Activated CD8-positive, alpha-beta memory T cell treated with anti-CD3 and anti-CD28 coated beads, Interleukin-2, amount 10 ng/mL, durations not matched to agents 7 days and 5 days (primary cell): ENCODE data around the gene FBF1. TPM values are rescaled to one million over a fixed set of nuclear protein-coding genes. Genes with fewer than 3 reads are reported as not detected.
A peak's percentile ranks its signal among the peaks of the same experiment; 100 is the strongest.
"Not testable (repeated sequence)": the region's sequence is repeated elsewhere in the genome, so short reads cannot be mapped to it uniquely, and the experiment has no call there.

Experiments used
- ATAC-seq: fragments of 150-1000 bp; cut with Tn5 transposase; one replicate; pipeline ENCODE4 v1.10.0; 2021; ENCODE audit warnings: moderate library complexity
- CTCF ChIA-PET: fragments of 350-600 bp; sonication (Branson Sonifier 250); formaldehyde crosslinking; loops from one replicate; lab custom pipeline; 2021; ENCODE audit warnings: antibody characterized with exemption; lab: Charles Lee
- DNase-seq: peaks from one replicate; pipeline ENCODE4 v3.0.0-alpha.2; 2020
- H3K27ac Mint-ChIP-seq: one replicate; pipeline ENCODE4 v1.8.0; 2021; ENCODE audit warnings: mild to moderate bottlenecking, mixed read lengths
- H3K27me3 Mint-ChIP-seq: one replicate; pipeline ENCODE4 v1.8.0; 2021; ENCODE audit warnings: mixed read lengths
- H3K36me3 Mint-ChIP-seq: one replicate; pipeline ENCODE4 v1.8.0; 2021; ENCODE audit warnings: mild to moderate bottlenecking, mixed read lengths
- H3K4me1 Mint-ChIP-seq: one replicate; pipeline ENCODE4 v1.8.0; 2021; ENCODE audit warnings: mixed read lengths
- H3K4me3 Mint-ChIP-seq: one replicate; pipeline ENCODE4 v1.8.0; 2021; ENCODE audit warnings: mild to moderate bottlenecking, moderate library complexity, mixed read lengths
- H3K9me3 Mint-ChIP-seq: one replicate; pipeline ENCODE4 v1.8.0; 2022; ENCODE audit warnings: low read depth, mixed read lengths
- total RNA-seq, 2 experiments: library from RNA; stranded (reverse); gene quantifications; one replicate each; pipeline ENCODE4 v1.2.3, GENCODE V29; 2021

Gene FBF1
- total RNA-seq, 2 experiments from 2014 or later = 26.6 to 36.7 TPM

DNA sequence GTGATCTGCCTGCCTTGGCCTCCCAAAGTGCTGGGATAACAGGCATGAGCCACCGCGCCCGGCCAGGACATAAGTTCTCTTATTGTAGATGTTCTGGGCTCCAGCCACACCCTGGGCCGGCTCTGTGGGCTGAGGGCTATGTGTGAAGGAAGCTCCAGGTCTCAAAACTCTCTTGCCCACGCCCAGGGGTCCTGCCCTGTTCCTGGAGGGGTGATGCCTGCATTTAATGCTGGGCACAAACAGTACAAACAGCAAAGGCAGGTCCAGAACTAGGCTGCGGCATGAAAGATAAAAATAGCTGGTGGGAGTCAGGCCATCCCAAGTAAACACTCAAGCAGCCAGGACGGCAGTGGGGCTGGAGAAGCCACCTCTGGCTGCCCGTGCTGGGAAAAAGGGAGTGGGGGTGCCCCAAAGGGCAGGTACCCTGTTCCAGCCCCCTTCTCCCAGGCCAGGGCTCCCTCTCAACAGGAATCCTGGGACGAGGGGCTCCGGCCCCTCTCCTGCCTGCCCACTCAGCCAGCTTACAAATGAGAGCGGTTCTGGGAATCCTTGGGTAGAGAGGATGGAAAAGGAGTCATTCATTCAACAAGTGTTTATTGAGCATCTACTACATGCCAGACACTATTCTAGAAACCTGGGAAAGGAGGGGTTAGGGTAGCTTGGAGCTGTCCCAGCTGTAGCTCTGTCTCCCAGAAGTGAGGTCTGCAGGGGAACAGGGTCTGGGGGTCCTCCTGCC is 67.1 kb downstream of the FBF1 start:
- peaks cover 4% of the 10 kb centered on the region for H3K27me3 Mint-ChIP-seq
- no peak overlapping the region for H3K4me3 Mint-ChIP-seq
- peak overlapping the region; percentile 94 for H3K27ac Mint-ChIP-seq
- H3K4me1 Mint-ChIP-seq = peaks cover 38% of the 10 kb centered on the region
- DNase-seq (no peak), ATAC-seq (no peak)
- H3K36me3 Mint-ChIP-seq = no peaks in the 10 kb centered on the region
- CTCF ChIA-PET = interaction anchor here (1.1 to 6.1 kb wide), 8 partner anchors 9 to 140 kb away, joined by 3 to 42 read pairs (median 5); partner anchors contain the start of genes TRIM65 and WBP2
- H3K9me3 Mint-ChIP-seq = no peaks in the 10 kb centered on the region

DNA sequence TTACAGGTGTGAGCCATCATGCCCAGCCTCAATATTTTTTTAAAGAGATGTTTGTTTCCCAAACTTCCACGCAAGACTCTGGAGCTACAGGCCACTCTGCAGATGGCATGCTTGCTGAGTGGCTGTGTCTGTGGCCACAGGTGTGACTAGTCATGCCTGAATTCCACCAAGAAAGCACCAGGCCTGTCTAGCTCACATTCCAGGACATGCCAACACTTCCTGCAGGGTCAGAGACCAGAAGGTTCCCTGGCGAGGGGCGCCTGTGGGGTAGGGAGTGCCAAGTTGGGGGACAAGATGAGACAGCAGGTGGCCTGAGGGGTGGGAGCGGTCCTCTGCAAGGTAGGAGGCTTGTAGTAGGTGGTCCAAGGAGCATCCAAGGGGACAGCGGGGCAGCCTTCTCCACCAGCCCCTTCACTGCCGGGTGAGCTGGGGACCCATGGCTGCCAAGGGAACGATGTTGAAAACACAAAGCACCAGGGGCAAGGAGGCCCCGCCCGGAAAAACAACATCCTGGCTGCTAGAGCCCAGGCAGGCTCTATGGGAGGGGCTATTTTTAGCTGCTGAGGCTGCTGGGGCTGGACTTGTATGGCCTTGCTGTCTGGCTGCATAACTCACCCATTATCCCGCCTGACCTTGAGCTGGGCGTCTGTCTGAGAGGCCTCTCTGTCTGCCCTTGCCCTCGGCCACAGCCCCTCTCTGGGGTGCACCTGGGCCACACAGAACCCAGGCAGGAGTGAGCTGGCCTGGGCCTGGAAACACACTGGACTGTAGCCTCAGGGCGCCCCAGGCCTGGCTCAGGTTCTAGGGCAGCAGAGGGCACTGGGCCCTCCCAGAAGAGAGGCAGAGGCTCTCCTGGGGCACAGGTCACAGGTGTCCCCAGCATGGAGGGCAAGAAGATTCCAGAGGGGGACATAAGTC is 68.1 kb downstream of the FBF1 start:
- no peaks in the 10 kb centered on the region for H3K36me3 Mint-ChIP-seq
- H3K27ac Mint-ChIP-seq = peak overlapping the region; percentile 94

DNA sequence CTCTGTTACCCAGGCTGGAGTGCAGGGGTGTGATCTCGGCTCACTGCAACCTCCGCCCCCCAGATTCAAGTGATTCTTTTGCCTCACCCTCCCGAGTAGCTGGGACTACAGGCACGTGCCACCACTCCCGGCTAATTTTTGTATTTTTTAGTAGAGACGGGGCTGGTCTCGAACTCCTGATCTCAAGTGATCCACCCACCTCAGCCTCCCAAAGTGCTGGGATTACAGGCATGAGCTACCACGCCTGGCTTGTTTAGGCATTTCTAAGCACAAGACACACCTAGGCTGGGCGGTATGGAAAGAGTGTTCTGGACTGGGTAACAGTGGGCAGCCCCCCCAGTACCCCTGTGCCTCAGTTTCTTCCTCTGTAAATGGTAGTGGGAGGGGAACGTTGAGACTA is 70.6 kb downstream of the FBF1 start:
- H3K4me3 Mint-ChIP-seq, H3K9me3 Mint-ChIP-seq, ATAC-seq, H3K36me3 Mint-ChIP-seq, H3K27ac Mint-ChIP-seq, H3K27me3 Mint-ChIP-seq, DNase-seq: not testable (repeated sequence)
- peaks cover 20% of the 10 kb centered on the region for H3K4me1 Mint-ChIP-seq
- CTCF ChIA-PET = interaction anchor here (1.4 to 6.1 kb wide), 2 partner anchors 12 to 26 kb away, joined by 3 to 20 read pairs; partner anchors contain the start of gene TRIM65

More for the DNA sequence above, 68.1 kb downstream of the FBF1 start:
- H3K9me3 Mint-ChIP-seq = no peaks in the 10 kb centered on the region
- peaks cover 2% of the 10 kb centered on the region for H3K27me3 Mint-ChIP-seq
- peaks cover 35% of the 10 kb centered on the region for H3K4me1 Mint-ChIP-seq
- peak; percentile 68 for ATAC-seq
- peak; percentile 87 for DNase-seq
- H3K4me3 Mint-ChIP-seq = no peak overlapping the region
- CTCF ChIA-PET = interaction anchor here (1.1 to 6.1 kb wide), 8 partner anchors 8 to 141 kb away, joined by 3 to 42 read pairs (median 5); partner anchors contain the start of genes TRIM65 and WBP2

DNA sequence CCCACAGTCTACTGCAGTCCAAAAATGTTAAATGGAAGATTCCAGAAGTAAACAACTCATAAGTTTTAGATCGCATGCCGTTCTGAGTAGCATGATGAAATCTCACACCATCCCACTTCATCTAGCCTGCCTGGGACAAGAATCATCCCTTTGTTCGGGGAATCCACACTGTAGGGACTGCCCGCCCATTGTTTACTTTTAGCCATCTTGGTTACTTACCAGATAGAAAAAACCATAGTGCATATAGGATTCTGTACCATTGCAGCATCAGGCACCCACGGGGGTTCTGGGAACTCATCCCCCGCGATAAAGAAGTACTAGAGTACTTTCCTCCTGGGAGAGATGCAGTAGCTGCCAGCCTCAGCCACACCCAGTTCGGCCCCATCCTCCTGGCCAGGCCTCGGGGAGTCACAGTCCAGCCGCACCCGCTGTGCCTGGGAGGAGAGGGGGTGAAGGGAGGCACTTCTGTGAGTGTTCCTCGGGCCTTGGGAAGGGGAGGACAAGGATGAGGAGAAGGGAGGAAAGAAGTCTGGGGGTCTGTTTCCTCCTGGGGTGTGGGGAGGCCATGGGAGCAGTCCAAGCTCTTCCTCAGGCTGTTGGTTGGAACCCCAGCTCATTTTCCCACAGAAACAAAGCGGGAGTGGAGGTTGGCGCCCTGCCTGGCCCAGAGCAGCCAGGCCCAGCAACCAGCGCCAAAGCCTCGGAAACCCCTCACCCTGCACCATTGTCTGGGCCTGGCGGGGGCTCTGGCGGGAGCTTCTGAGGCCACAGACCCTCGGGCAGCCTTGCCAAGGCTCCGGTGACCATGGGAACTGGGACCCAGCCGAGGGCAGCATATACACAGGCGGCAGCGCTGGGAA is 71.3 kb downstream of the FBF1 start:
- Mint-ChIP-seq H3K9me3 (no peaks in the 10 kb centered on the region), H3K27ac (no peak overlapping the region), H3K4me3 (no peak overlapping the region), H3K4me1 (peaks cover 28% of the 10 kb centered on the region), H3K27me3 (no peaks in the 10 kb centered on the region), H3K36me3 (no peaks in the 10 kb centered on the region)
- CTCF ChIA-PET = interaction anchor here (6.1 kb wide), 1 partner anchor 27 kb away, joined by 20 read pairs; the partner anchor contains the start of gene TRIM65
- DNase-seq (no peak), ATAC-seq (no peak)

DNA sequence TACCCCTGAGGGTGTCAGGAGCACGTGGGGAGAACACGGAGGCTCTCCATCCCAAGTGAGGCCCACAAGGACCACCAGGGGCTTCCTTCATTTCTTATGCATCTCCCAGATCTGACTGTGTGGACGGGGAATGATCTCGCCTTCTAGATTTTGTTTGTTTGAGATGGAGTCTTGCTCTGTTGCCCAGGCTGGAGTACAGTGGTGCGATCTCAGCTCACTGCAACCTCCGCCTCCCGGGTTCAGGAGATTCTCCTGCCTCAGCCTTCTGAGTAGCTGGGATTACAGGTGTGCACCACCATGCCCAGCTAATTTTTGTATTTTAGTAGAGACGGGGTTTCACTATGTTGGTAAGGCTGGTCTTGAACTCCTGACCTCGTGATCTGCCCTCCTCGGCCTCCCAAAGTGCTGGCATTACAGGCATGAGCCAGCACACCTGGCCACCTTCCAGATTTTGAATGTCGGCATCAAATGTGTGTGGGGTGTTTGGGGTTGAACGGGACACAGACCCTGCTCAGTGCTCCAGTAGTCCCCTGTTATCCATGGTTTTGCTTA is 72.0 kb downstream of the FBF1 start:
- CTCF ChIA-PET = interaction anchor here (1.2 to 6.1 kb wide), 4 partner anchors 9 to 103 kb away, joined by 3 to 20 read pairs (median 6); partner anchors contain the start of genes GALK1, TRIM47 and TRIM65
- DNase-seq, ATAC-seq, H3K27me3 Mint-ChIP-seq, H3K36me3 Mint-ChIP-seq, H3K27ac Mint-ChIP-seq, H3K4me3 Mint-ChIP-seq, H3K9me3 Mint-ChIP-seq: not testable (repeated sequence)
- H3K4me1 Mint-ChIP-seq = peaks cover 33% of the 10 kb centered on the region

DNA sequence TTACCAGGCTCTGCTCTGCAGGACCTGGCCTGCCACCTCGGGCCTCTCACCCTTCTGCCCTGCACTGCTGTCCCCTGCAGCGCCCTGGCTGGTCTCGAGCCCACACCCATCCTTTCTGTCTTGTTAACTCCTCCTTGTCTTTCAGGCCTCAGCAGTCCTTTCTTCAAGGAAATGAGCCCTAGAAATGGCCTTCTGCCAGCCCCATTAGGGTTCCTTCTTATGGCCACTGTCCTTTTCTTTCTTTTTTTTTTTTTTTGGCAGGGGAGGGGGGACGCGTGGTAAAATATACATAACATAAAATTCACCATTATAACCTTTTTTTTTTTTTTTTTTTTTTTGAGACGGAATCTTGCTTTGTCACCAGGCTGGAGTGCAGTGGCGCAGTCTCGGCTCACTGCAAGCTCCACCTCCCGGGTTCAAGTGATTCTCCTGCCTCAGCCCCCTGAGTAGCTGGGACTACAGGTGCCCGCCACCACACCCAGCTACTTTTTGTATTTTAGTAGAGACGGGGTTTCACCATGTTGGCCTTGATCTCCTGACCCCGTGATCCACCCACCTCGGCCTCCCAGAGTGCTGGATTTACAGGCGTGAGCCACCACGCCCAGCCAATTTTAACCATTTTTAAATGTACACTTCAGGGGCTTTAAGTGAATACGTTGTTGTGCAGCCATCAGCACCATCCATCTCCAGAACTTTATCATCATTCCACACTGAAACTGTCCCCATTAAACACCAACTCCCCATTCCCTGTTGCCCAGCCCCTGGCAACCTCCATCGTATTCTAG is 75.2 kb downstream of the FBF1 start:
- H3K4me1 Mint-ChIP-seq = peaks cover 21% of the 10 kb centered on the region
- not testable (repeated sequence) for ATAC-seq, H3K4me3 Mint-ChIP-seq, DNase-seq, H3K36me3 Mint-ChIP-seq, H3K9me3 Mint-ChIP-seq, H3K27me3 Mint-ChIP-seq
- H3K27ac Mint-ChIP-seq = peak overlapping the region; percentile 94
- CTCF ChIA-PET = interaction anchor here (0.7 to 12.8 kb wide), 8 partner anchors 7 to 112 kb away, joined by 3 to 175 read pairs (median 6); partner anchors contain the start of genes TRIM47 and WBP2

DNA sequence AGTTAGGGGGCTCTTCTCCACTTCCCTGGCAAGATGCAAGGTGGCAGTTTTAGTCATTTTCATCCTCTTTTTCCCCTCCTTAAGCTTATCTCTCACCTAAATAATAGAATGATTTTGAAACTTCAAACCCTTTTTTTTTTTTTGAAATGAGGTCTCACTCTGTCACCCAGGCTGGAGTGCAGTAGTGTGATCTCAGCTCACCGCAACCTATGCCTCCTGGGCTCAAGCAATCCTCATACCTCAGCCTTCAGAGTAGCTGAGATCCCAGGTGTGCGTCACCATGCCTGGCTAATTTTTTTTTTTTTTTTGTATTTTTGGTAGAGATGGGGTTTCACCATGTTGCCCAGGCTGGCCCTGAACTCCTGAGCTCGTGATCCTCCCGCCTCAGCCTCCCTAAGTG is 76.0 kb downstream of the FBF1 start:
- H3K27me3 Mint-ChIP-seq, H3K36me3 Mint-ChIP-seq, H3K9me3 Mint-ChIP-seq: not testable (repeated sequence)
- DNase-seq (peak; percentile 54), ATAC-seq (peak; percentile 53)
- Mint-ChIP-seq H3K4me1 (peaks cover 21% of the 10 kb centered on the region), H3K27ac (peak overlapping the region; percentile 94), H3K4me3 (peak overlapping the region; percentile 44)
- CTCF ChIA-PET = interaction anchor here (0.9 to 12.8 kb wide), 9 partner anchors 8 to 112 kb away, joined by 3 to 175 read pairs (median 5); partner anchors contain the start of genes TRIM47 and WBP2

DNA sequence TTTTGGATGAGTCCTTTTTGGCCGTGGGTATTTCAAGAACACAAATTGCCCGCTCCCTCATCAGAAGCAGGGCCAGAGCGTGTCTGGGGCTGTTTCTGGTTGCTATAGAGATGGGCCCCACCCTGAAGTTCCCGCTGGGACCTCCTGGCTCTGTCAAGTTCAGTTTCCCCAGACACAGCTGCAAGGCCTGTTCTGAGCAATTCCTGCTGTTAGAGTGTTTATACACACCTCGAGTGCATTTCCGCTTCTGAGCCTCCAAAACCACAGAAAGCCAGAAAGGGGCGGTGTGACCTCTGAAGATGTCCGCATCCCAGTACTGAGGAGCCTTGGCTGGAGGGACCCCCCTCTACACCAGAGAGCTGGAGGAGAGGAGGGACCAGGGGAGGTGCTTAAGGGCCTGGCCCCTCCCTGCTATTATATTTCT is 76.4 kb downstream of the FBF1 start:
- H3K27me3 Mint-ChIP-seq = no peaks in the 10 kb centered on the region
- DNase-seq = peak; percentile 90
- peak overlapping the region; percentile 44 for H3K4me3 Mint-ChIP-seq
- CTCF ChIA-PET = interaction anchor here (0.9 to 12.8 kb wide), 9 partner anchors 9 to 111 kb away, joined by 3 to 175 read pairs (median 5); partner anchors contain the start of genes TRIM47 and WBP2
- H3K9me3 Mint-ChIP-seq = no peaks in the 10 kb centered on the region
- ATAC-seq = peak; percentile 85
- H3K4me1 Mint-ChIP-seq = peaks cover 22% of the 10 kb centered on the region
- no peaks in the 10 kb centered on the region for H3K36me3 Mint-ChIP-seq
- H3K27ac Mint-ChIP-seq = peak overlapping the region; percentile 94

DNA sequence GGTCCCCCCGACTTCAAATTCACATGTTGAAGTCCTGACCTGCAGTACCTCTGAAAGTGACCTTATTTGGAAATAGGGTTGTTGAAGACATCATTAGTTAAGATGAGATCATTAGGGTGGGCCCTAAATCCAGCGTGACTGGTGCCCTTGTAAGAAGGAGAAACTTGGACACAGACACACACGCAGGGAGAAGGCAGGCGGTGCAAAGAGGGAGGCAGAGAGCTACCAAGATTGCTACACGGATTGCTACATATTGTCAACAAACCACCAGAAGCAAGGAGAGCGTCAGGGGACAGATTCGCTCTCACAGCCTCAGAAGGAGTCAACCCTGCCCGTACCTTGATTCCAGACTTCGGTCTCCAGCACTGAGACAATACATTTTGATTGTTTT is 78.9 kb downstream of the FBF1 start:
- peaks cover 38% of the 10 kb centered on the region for H3K4me1 Mint-ChIP-seq
- H3K27ac Mint-ChIP-seq = peak overlapping the region; percentile 41
- CTCF ChIA-PET = interaction anchor here (0.8 to 12.8 kb wide), 20 partner anchors 10 to 113 kb away, joined by 3 to 175 read pairs (median 6); partner anchors contain the start of genes GALK1, MRPL38, TRIM47 and TRIM65
- no peaks in the 10 kb centered on the region for H3K9me3 Mint-ChIP-seq
- H3K27me3 Mint-ChIP-seq = no peaks in the 10 kb centered on the region
- H3K4me3 Mint-ChIP-seq = no peak overlapping the region
- ATAC-seq (no peak), DNase-seq (no peak)
- no peaks in the 10 kb centered on the region for H3K36me3 Mint-ChIP-seq
